Activated CD4-positive, alpha-beta T cell treated with anti-CD3 and anti-CD28 coated beads, Interleukin-2, amount 50 U/mL, for 48 hours (primary cell): Measurements from ENCODE around the gene NCKAP1.

Experiments
- DNase-seq, 2 experiments: peaks; one replicate each; pipeline ENCODE4 v3.0.0-alpha.2; 2020

The NCKAP1 gene

DNA sequence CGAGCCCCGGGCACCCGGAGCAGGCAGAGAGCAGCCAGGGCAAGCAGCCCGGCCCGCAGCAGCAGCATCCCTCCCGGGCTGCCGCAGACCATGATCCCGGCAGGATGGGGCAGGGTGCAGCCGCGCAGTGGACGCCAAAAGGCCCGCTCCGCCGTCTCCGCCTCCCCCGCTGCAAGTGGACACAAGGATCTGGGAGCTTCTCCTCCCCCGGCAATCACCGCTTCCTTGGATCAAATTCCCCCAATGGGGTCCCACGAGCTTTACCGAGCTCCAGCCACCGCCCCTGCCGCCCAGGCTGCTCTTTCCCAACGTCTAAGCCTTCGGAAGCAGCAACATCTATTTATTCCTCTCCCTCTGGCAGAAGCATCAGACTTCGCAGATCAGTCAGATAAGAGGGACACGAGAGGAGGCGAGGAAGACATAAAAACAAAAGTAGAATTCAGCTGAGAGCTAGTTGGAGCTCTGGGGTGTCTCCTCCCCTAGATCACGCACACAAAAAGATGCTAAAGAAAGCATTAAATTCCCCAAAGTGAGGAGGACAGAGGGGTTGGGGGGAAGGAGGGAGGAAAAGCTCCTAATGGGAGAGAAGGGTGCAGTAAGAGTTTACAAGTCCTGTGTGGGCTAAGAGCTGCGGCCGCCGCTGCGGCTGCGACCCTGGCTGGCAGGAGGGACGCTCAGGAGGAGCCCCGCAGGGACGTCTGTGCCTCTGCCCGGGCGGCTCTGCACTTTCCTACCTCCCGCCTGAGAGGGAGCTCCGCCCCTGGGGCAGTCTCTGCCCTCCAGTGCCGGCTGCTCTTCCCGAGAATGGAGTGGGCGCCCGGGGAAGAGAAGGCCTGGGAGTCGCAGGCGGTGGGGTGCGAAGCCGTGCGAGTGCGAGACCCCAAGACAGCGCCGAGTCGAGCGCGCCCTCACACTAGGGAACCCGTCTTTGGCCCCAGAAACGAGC lies 171.5 kb downstream of the NCKAP1 start, which contains the start of gene FRZB:
Gene FRZB (minus strand): TSS at position 177 of the 946 bp plus-strand sequence. CDS start 85 bp downstream, at position 92.
- peak in 1 of 2 experiments; percentile 13 for DNase-seq

DNA sequence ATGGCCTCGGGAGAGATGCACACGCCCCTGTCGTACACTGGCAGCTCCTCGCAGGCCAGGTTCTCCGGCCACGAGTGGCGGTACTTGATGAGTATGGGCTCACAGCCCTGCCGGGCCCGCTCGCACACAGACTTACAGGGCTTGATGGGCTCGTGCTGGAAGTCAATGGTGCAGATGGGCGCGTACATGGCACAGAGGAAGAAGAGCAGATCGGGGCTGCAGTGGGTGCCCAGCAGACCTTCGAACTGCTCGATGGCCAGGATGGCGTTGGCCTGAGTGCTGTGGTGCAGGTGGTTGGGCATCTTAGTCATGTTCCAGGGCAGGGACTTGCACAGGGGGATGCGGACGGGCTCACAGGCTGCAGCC lies 172.2 kb downstream of the NCKAP1 start:
- no peak for DNase-seq

DNA sequence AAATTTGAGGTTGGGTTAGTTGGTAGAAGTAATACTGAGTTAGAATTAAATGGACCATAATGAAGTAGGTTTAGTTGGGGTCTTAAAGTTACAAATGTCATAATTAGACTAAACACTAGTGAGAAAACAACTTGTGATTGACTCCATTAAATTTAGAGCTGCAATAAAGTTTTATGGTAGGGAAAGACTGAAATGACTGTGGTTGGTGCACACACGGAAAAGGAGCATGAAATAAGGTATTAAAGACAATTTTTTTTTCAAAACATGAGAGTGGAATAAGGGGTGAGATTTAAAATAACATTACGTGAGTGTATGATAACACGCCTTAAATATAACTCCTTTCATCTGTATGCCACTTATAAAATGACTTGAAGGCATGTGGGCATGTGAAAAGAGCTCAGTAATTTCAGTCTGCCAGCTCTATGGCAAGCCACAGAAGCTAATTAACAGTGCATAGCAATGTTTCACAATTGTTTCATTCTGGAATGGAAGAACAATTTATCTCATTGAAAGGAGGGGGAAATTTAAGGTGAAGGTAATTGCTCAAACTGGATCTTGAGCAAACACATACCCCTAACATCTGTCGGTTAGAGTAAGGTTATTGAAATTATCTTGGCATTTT lies 173.2 kb downstream of the NCKAP1 start:
- no peak for DNase-seq

DNA sequence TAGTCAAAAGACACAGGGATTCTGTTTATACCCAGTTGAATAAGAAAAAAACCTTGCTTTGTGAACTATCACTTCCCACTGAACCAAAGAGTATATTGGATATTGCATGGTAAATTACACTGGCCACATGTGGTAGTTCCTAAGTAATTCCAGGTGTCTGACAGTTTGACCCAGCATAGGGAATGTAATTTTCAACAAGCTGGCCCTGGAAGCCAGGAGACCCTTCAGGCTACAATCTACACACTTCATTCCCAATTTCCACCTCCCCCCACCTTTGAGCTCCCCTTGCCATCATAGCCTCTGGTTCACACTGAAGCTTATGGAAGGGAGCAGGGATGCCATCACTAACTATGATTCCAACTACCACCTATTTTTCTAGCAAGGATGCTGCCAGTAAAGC lies 174.6 kb downstream of the NCKAP1 start:
- DNase-seq = no peak

DNA sequence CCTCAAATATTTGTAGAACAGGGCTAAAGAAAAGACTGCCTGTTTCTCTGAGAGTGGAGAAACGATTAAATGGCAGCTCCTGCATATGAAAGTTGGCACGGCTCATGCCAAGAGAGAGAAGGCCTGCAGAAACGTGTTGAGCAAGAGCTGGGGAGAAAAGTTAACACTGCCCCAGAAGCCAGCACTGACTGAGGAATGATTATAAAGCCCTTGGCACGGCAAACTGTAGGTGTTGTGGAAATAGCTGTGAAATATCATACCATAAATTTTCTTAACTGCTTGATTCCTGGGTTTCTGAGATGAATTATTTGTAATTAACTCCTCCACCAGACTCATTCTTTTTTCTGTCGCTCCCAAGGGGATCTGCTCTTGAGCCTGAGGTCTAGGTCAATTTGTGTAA lies 176.2 kb downstream of the NCKAP1 start:
- no peak for DNase-seq

DNA sequence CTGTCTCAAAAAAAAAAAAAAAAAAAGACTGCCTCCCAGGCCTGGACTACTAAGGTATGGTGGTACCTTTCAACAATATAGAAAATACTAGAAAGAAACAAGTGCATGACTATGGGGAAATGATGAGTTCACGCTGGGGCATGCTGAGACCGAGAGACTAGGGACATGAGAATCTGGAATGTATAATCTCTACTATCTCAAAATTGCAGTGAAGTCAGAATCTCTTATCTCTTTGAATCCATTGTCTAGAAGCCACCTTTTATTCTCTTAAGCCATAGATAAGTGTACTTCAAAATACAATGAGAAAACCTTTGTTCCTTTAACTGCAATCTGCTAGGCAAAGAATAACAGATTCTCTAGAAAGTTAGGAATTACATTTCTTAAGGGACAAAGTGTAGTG lies 177.4 kb downstream of the NCKAP1 start:
- DNase-seq = no peak
